PFSK-1 (cell line): ENCODE data around the gene VTCN1.

Experiments used
- FOXP2 ChIP-seq: optimal IDR thresholded peaks from 2 replicates; pipeline ENCODE3; 2011; ENCODE audit warnings: borderline replicate concordance, control low read depth, inconsistent platforms; ENCODE audit not compliant: insufficient read depth; ENCODE audit errors: extremely low read length, extremely low read depth
- POLR2AphosphoS5 ChIP-seq: IDR thresholded peaks from 2 replicates; pipeline ENCODE4 v1.6.1; 2012; ENCODE audit warnings: low read depth, mild to moderate bottlenecking, control low read depth, low read length, moderate library complexity
- SIN3A ChIP-seq: IDR thresholded peaks from 2 replicates; pipeline ENCODE4 v1.6.1; 2012; ENCODE audit warnings: mild to moderate bottlenecking, low read length, moderate library complexity, borderline replicate concordance; ENCODE audit not compliant: insufficient read depth
- TAF1 ChIP-seq: IDR thresholded peaks from 2 replicates; pipeline ENCODE4 v1.6.1; 2012; ENCODE audit warnings: low read length, control low read depth, borderline replicate concordance; ENCODE audit not compliant: insufficient read depth
- TF ChIP-seq, protein P1 (sequence below), 2 experiments: IDR thresholded peaks; 2 replicates each; pipeline versions ENCODE4 v1.6.1 to v1.8.0; 2011 to 2012; ENCODE audit warnings: low read depth in 2 of 2, low read length in 2 of 2, control low read depth in 1 of 2, inconsistent platforms in 1 of 2, mild to moderate bottlenecking in 1 of 2, moderate library complexity in 1 of 2; ENCODE audit not compliant: insufficient read depth in 1 of 2

The VTCN1 gene

DNA sequence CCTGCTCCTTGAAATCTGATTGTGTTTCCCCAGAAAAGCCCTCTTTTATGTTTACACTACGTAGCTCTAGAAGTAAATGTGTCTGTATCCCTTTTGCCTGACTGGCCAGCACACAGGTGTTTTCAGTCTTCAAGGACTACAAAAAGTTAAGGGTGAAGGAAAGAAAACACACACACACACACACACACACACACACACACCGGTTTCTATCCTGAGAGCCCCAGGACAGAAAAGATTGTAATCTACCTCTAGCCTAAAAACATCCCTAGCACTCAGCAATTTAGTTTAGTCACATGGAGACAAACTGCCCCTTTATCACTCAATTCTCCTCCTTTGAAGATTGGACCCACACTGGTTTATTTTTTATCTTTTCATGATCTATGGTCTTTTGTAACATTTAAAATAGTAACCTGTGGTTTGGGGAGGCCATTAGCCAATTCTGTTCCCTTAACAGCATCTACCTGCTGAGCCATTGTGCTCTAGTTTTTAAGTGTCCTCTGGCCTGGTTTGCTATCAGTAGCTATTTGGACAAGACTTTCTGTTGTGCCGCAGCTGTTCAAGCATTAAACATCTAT lies 73.4 kb downstream of the VTCN1 start:
- TF ChIP-seq SIN3A (no peak), TAF1 (no peak), POLR2AphosphoS5 (no peak), FOXP2 (no peak)
- TF ChIP-seq, protein P1, sequence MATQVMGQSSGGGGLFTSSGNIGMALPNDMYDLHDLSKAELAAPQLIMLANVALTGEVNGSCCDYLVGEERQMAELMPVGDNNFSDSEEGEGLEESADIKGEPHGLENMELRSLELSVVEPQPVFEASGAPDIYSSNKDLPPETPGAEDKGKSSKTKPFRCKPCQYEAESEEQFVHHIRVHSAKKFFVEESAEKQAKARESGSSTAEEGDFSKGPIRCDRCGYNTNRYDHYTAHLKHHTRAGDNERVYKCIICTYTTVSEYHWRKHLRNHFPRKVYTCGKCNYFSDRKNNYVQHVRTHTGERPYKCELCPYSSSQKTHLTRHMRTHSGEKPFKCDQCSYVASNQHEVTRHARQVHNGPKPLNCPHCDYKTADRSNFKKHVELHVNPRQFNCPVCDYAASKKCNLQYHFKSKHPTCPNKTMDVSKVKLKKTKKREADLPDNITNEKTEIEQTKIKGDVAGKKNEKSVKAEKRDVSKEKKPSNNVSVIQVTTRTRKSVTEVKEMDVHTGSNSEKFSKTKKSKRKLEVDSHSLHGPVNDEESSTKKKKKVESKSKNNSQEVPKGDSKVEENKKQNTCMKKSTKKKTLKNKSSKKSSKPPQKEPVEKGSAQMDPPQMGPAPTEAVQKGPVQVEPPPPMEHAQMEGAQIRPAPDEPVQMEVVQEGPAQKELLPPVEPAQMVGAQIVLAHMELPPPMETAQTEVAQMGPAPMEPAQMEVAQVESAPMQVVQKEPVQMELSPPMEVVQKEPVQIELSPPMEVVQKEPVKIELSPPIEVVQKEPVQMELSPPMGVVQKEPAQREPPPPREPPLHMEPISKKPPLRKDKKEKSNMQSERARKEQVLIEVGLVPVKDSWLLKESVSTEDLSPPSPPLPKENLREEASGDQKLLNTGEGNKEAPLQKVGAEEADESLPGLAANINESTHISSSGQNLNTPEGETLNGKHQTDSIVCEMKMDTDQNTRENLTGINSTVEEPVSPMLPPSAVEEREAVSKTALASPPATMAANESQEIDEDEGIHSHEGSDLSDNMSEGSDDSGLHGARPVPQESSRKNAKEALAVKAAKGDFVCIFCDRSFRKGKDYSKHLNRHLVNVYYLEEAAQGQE (IDR thresholded peaks at IDR 0.05; ENCODE audit: insufficient read depth in 1 of 2, low read depth in 2 of 2, low read length in 2 of 2) = no peak

DNA sequence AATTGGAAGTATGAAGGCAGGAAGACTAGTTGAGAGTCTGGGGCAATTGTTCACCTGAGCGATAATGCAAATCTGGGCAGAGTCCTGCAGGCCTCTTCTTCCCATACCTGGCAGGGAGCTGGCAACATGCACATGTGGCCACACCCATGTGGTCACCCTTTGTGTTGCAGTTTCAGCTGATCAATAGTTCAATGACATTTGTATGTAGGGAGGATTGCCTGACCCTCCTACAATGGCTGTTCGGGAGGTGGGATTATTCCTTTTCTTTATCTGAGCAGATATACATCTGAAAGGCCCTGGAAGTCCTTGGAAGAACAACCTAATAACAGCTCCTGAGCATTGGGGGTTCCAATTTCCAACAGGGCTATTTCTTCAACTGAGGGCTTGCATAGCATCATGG lies 74.0 kb downstream of the VTCN1 start:
- TF ChIP-seq TAF1 = no peak
- TF ChIP-seq, protein P1 (IDR thresholded peaks at IDR 0.05; ENCODE audit: insufficient read depth in 1 of 2, low read depth in 2 of 2, low read length in 2 of 2) = no peak
- no peak for TF ChIP-seq SIN3A
- no peak for TF ChIP-seq POLR2AphosphoS5
- no peak for TF ChIP-seq FOXP2

DNA sequence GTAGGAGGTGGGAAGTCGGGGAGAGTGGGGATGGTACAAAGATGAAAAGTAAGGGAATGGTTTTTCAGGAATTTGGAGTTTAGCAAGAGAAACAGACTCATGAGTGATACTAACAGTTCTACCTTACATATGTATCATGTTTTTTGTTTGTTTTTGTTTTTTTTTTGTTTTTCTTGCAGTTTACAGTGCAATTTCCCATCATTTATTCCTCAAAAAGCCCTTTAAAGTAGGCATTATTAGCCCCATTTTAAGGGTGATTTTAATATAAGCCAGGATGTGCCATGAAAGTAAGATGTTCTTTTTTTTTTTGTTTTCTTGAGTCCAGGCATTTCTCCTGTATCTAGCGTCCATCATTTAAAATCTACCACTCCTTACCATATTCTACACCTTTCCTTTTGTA lies 75.4 kb downstream of the VTCN1 start:
- TF ChIP-seq SIN3A = no peak
- no peak for TF ChIP-seq TAF1
- no peak for TF ChIP-seq POLR2AphosphoS5
- TF ChIP-seq, protein P1 (IDR thresholded peaks at IDR 0.05; ENCODE audit: insufficient read depth in 1 of 2, low read depth in 2 of 2, low read length in 2 of 2) = no peak
- no peak for TF ChIP-seq FOXP2

DNA sequence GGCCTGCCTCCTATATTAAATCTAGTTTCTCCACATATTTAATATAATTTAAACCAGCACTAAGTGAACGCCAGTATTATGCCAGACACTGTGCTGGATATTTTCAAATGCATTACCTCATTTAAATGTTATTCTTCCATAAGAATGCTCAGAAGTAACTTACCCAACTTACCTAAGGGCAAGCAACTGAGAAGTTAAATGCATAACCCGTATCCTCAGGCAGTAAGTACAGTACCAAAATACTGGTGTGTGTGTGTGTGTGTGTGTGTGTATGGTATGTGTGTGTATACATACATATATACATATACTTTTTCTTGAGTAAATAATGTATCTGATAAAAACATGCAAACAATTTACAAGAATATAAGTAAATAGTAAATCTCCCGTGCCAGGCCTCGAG lies 80.2 kb downstream of the VTCN1 start:
- TF ChIP-seq FOXP2 (no peak), TAF1 (no peak), POLR2AphosphoS5 (no peak), SIN3A (no peak)
- TF ChIP-seq, protein P1 (IDR thresholded peaks at IDR 0.05; ENCODE audit: insufficient read depth in 1 of 2, low read depth in 2 of 2, low read length in 2 of 2) = no peak
